Cardiac ventricle fibroblast (primary cell): ENCODE measurements around the gene DNASE1L3. TPM values are rescaled to one million over a fixed set of nuclear protein-coding genes. Genes with fewer than 3 reads are reported as not detected.

ENCODE experiments used
- total RNA-seq: library from RNA; depleted of rRNA; stranded (reverse); fragments of >200 nt; gene quantifications from 2 replicates; pipeline ENCODE4 v1.2.3, GENCODE V29; 2015

Gene DNASE1L3, protein sequence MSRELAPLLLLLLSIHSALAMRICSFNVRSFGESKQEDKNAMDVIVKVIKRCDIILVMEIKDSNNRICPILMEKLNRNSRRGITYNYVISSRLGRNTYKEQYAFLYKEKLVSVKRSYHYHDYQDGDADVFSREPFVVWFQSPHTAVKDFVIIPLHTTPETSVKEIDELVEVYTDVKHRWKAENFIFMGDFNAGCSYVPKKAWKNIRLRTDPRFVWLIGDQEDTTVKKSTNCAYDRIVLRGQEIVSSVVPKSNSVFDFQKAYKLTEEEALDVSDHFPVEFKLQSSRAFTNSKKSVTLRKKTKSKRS
- 0.12 TPM in 1 of 2 replicates, not detected in the other for total RNA-seq

DNA sequence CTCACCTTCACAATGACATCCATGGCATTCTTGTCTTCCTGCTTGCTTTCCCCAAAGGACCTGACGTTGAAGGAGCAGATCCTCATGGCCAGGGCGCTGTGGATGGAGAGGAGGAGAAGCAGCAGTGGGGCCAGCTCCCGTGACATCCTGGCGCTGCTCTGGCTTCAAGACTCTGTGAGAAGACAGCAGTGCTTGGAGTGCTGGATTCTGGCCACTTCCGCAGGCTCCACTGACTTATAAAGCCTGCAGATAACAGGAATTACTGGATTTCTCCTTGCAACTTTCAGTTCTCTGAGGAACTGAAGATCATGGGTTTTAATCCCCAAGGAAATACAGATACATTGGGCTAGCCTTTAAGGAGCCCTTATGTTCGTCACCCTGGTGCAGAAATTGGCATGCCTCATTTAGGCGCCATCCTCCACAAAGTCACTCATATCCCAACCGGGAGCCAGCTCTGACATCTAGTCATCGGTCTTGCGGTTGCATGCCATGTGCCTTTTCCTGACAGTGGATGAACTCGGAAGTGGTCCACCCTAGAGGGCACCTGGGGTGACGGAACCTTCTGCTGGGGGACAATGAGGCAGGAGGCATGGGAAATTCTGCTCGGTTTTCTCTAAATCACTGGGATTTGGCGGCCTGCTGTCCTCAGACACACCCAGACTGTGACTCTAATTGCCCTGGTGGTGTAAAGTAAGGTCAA is at the start of gene DNASE1L3:
DNASE1L3 (minus strand) TSS at position 212 of the 700 bp plus-strand sequence; CDS start at position 146, 66 bp downstream.

DNA sequence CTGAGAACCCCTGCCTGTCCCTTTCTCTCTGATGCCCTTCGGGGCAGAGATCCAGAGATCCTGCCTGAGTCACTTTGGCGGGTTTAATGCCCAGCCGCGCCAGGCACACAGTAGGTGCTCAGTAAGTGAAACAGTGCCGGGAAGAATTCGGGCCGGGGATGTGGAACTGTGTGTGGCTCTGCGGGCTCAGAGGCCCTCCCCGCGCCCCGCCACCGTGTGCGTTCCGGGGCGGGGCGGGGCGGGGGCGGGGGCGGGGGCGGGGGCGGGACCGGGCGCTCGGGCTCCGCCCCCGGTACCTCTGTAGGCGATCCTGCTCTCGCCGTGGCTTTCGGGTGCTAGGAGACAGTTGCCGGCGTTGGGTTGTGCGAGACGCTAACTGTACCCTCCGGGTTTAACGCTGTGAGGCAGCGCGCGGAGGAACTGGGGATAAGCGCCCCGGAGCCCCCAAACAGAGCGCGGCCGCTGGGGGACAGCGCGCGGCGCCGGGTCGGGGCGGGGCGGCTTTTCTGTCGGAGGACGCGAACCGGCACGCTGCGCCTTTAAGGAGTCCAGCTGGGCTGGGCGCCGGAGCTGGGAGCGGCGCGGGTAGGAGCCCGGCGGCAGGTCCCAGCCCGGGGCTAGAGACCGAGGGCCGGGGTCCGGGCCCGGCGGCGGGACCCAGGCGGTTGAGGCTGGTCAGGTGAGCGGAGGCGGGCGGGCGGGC is 26.6 kb upstream of the DNASE1L3 start, which contains the start of gene ABHD6:
ABHD6 (plus strand) TSS at position 555 of the 703 bp plus-strand sequence. CDS start 18,795 bp downstream, outside the sequence.

Other genes with a start within 250 kb of the DNASE1L3 start
- 25.8 and 26.3 TPM in 2 replicates for gene FLNB, start 202.6 kb downstream of the DNASE1L3 start, total RNA-seq
- 4.4 and 7.3 TPM in 2 replicates for gene ABHD6, start 26.8 kb upstream of the DNASE1L3 start, total RNA-seq
- gene RPP14, start 95.3 kb upstream of the DNASE1L3 start, total RNA-seq: 5.5 and 5.7 TPM in 2 replicates
- gene HTD2, start 95.5 kb upstream of the DNASE1L3 start, total RNA-seq: 5.9 and 6.9 TPM in 2 replicates
- gene PXK, start 121.9 kb upstream of the DNASE1L3 start, total RNA-seq: 22.0 and 24.6 TPM in 2 replicates
- gene PDHB, start 222.9 kb upstream of the DNASE1L3 start, total RNA-seq: 52.9 and 84.5 TPM in 2 replicates